Sigmoid colon (tissue), 3 donors: ENCODE results near the gene C5orf34.

Experiments used
- CTCF ChIP-seq, 4 experiments: fragments of 450-650 bp in 3 of 4; fragments of 200-600 bp in 1 of 4; IDR thresholded peaks; one replicate each; pipeline ENCODE4 v1.5.1; 2016 to 2019; ENCODE audit warnings: antibody characterized with exemption in 4 of 4, mild to moderate bottlenecking in 3 of 4, moderate library complexity in 2 of 4
- POLR2A ChIP-seq, 2 donors: fragments of 450-650 bp; IDR thresholded peaks; one replicate each; pipeline ENCODE4 v1.6.1; 2016; ENCODE audit warnings: antibody characterized with exemption in 2 of 2, mild to moderate bottlenecking in 2 of 2, moderate library complexity in 2 of 2

DNA sequence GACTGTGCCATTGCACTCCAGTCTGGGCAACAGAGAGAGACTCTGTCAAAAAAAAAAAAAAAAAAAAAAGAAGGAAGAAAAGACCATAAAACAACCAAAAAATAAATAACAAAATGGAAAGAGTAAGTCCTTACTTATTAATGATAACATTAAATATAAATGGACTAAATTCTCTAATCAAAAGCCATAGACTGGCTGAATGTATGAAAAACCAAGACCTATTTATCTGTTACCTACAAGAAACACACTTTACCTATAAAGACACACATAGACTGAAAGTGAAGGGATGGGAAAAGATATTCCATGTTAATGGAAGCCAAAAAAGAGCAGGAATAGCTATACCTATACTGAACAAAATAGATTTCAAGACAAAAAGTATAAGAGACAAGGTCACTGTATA is 47.8 kb downstream of the C5orf34 start:
- TF ChIP-seq CTCF (IDR thresholded peaks at IDR 0.05) (no peak), POLR2A (IDR thresholded peaks at IDR 0.05) (no peak)
